Measurements from ENCODE around the gene DHX57.

The DHX57 gene

DNA sequence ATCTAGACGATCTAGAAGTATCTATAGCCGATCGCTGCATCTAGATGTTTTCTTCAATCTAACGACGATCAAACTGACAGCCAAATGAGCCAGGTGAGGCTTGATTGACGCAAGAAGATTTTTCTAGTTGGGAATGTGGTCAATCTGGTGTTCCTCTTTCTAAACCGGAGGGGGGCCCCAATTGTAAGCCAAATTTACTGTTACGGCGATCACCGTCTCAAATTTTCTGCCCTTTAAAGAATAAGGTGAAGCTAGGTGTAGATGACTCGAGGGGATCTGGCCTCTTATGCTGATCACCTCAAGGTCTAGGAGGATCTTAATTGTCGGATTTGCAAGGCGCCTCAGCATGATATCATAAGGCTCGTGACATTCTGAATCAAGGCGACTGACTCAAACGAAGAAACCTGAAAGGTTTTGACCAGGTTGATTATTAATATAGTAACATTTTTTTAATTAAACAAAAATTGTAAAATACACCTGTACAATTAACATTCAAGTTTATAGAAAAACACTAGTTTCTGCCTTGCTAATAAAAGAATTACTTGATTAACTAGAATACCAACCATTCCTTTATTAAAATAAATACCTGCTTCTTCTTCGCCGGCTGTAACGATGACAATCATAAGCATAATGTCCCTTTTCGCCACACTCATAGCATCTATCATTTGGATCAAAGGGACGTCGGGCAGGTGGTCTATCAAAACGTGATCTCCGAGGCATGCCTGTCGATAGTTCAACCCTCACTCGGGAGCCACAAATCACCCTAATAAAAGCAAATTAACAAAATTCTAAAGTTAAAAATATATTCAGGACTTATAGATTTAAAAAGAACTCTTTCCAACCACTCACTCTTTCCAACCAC is 126.6 kb downstream of the DHX57 start:
- DNase-seq: peak; percentile 14

DNA sequence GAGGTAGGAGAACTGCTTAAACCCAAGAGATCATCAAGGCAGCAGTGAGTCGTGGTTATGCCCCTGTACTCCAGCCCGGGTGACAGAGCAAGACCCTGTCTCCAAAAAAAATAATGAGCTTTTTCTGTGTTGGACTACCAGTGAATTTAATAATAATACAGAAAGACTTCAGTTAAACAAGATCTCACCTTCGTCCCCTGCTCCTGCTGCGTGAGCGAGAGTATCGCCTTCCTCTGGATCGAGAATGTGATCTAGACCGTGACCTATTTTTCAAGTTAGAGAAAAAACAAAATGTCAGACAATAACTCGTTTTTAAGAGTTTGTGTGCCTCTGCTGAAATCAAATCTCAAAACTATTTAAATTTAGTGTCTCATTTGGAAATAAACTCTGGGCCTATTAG is 127.3 kb downstream of the DHX57 start:
- no peak for DNase-seq

DNA sequence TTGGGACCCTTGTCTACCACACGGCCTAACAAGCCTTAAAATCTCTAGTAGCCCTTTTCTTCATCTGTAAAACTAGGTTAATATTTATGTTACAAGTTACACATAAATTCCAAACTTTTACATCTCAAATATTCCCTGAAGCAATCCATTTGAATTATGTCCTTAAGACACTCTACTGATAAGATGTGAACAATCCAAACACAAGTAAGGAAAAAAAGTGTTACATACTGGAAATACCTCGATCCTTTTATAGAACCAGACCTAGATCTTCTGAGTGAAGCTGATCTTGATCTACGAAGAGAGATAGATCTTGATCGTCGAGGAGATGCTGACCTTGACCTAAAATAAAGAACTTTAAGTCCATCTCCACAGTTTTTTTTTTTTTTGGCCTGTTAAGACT is 127.9 kb downstream of the DHX57 start:
- no peak for DNase-seq
